ENCODE measurements around the gene USP48.

- TF ChIP-seq CTCF (IDR thresholded peaks at IDR 0.05 in 2 of 3, conservative IDR thresholded peaks at IDR 0.05 in 1 of 3; ENCODE audit: control insufficient read depth in 2 of 3, extremely low read depth in 1 of 3, insufficient read depth in 1 of 3, low read depth in 3 of 3, low read length in 3 of 3) (no peak), MAX (IDR thresholded peaks at IDR 0.05; ENCODE audit: low read depth, low read length) (no peak), NKRF (conservative IDR thresholded peaks at IDR 0.05) (no peak), POLR2A (IDR thresholded peaks at IDR 0.05; ENCODE audit: low read depth, low read length) (no peak)
These were observed 19.1 kb downstream of the USP48 start for GRCh38 chr1:21763694-21764419.

All from GM12878 (cell line).